ENCODE data around the gene TNFRSF12A. TPM values are rescaled to one million over a fixed set of nuclear protein-coding genes. Genes with fewer than 3 reads are reported as not detected.

The TNFRSF12A gene
- total and polyA plus RNA-seq, 9 of the 15 experiments (the other 6 are each of a cell fraction or from before 2014, with no cell fraction given), result 0.41 to 61.8 (median 26.5) TPM

DNA sequence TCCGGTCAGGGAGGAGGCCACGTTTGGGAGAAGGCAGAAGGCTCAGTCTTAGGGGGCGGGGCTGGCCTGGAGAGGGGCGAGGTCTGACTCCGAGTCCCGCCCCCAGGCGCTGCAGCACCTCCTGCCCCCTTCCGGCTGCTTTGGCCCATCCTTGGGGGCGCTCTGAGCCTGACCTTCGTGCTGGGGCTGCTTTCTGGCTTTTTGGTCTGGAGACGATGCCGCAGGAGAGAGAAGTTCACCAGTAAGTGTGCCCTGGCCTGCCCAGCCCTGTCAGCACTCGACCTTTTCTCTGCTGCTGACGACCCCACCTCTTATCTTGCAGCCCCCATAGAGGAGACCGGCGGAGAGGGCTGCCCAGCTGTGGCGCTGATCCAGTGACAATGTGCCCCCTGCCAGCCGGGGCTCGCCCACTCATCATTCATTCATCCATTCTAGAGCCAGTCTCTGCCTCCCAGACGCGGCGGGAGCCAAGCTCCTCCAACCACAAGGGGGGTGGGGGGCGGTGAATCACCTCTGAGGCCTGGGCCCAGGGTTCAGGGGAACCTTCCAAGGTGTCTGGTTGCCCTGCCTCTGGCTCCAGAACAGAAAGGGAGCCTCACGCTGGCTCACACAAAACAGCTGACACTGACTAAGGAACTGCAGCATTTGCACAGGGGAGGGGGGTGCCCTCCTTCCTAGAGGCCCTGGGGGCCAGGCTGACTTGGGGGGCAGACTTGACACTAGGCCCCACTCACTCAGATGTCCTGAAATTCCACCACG, 1.5 kb downstream of the TNFRSF12A start (continued):
- TF ChIP-seq ZBTB49 (CRISPR knock-in tag; IDR thresholded peaks at IDR 0.05; ENCODE audit: borderline replicate concordance) (no peak), MBD2 (IDR thresholded peaks at IDR 0.05; ENCODE audit: borderline replicate concordance, low read depth) (no peak), ARHGAP35 (IDR thresholded peaks at IDR 0.05; ENCODE audit: partially characterized antibody) (no peak), PTRF (tag; IDR thresholded peaks at IDR 0.05) (no peak), BRD9 (IDR thresholded peaks at IDR 0.05; ENCODE audit: low read depth, partially characterized antibody) (no peak), ZNF197 (CRISPR knock-in tag; IDR thresholded peaks at IDR 0.05; ENCODE audit: low read depth) (no peak), TCF7 (IDR thresholded peaks at IDR 0.05; ENCODE audit: borderline replicate concordance) (no peak), KDM1A (IDR thresholded peaks at IDR 0.05) (no peak), BRF2 (IDR thresholded peaks at IDR 0.05; ENCODE audit: borderline replicate concordance, insufficient read depth, insufficient read length) (no peak), CSDE1 (IDR thresholded peaks at IDR 0.05) (no peak), TRIM28 (IDR thresholded peaks at IDR 0.05) (no peak), HDAC8 (tag; IDR thresholded peaks at IDR 0.05) (no peak)
- TF ChIP-seq, protein P1, sequence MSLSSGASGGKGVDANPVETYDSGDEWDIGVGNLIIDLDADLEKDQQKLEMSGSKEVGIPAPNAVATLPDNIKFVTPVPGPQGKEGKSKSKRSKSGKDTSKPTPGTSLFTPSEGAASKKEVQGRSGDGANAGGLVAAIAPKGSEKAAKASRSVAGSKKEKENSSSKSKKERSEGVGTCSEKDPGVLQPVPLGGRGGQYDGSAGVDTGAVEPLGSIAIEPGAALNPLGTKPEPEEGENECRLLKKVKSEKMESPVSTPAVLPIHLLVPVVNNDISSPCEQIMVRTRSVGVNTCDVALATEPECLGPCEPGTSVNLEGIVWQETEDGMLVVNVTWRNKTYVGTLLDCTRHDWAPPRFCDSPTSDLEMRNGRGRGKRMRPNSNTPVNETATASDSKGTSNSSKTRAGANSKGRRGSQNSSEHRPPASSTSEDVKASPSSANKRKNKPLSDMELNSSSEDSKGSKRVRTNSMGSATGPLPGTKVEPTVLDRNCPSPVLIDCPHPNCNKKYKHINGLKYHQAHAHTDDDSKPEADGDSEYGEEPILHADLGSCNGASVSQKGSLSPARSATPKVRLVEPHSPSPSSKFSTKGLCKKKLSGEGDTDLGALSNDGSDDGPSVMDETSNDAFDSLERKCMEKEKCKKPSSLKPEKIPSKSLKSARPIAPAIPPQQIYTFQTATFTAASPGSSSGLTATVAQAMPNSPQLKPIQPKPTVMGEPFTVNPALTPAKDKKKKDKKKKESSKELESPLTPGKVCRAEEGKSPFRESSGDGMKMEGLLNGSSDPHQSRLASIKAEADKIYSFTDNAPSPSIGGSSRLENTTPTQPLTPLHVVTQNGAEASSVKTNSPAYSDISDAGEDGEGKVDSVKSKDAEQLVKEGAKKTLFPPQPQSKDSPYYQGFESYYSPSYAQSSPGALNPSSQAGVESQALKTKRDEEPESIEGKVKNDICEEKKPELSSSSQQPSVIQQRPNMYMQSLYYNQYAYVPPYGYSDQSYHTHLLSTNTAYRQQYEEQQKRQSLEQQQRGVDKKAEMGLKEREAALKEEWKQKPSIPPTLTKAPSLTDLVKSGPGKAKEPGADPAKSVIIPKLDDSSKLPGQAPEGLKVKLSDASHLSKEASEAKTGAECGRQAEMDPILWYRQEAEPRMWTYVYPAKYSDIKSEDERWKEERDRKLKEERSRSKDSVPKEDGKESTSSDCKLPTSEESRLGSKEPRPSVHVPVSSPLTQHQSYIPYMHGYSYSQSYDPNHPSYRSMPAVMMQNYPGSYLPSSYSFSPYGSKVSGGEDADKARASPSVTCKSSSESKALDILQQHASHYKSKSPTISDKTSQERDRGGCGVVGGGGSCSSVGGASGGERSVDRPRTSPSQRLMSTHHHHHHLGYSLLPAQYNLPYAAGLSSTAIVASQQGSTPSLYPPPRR (CRISPR knock-in tag; IDR thresholded peaks at IDR 0.05; ENCODE audit: borderline replicate concordance), result no peak
- TF ChIP-seq, protein P2, sequence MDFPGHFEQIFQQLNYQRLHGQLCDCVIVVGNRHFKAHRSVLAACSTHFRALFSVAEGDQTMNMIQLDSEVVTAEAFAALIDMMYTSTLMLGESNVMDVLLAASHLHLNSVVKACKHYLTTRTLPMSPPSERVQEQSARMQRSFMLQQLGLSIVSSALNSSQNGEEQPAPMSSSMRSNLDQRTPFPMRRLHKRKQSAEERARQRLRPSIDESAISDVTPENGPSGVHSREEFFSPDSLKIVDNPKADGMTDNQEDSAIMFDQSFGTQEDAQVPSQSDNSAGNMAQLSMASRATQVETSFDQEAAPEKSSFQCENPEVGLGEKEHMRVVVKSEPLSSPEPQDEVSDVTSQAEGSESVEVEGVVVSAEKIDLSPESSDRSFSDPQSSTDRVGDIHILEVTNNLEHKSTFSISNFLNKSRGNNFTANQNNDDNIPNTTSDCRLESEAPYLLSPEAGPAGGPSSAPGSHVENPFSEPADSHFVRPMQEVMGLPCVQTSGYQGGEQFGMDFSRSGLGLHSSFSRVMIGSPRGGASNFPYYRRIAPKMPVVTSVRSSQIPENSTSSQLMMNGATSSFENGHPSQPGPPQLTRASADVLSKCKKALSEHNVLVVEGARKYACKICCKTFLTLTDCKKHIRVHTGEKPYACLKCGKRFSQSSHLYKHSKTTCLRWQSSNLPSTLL (IDR thresholded peaks at IDR 0.05), result no peak
- TF ChIP-seq, protein P3, sequence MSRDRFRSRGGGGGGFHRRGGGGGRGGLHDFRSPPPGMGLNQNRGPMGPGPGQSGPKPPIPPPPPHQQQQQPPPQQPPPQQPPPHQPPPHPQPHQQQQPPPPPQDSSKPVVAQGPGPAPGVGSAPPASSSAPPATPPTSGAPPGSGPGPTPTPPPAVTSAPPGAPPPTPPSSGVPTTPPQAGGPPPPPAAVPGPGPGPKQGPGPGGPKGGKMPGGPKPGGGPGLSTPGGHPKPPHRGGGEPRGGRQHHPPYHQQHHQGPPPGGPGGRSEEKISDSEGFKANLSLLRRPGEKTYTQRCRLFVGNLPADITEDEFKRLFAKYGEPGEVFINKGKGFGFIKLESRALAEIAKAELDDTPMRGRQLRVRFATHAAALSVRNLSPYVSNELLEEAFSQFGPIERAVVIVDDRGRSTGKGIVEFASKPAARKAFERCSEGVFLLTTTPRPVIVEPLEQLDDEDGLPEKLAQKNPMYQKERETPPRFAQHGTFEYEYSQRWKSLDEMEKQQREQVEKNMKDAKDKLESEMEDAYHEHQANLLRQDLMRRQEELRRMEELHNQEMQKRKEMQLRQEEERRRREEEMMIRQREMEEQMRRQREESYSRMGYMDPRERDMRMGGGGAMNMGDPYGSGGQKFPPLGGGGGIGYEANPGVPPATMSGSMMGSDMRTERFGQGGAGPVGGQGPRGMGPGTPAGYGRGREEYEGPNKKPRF (IDR thresholded peaks at IDR 0.05; ENCODE audit: low read depth, low read length), result no peak

All from K562 (cell line).